IMR-90 (cell line): ENCODE measurements around the gene NIPBL. TPM values are rescaled to one million over a fixed set of nuclear protein-coding genes. Genes with fewer than 3 reads are reported as not detected.

Source experiments
- ATAC-seq: fragments of 200-7000 bp; cut with Tn5 transposase; 2 replicates; pipeline ENCODE4 v1.9.1; 2020; ENCODE audit warnings: low read depth, mild to moderate bottlenecking, moderate library complexity
- BruUV-seq: library from RNA; stranded (reverse); fragments of 400-500 nt; replicated peaks from 2 replicates; lab custom pipeline; 2021; lab: Mats Ljungman, UMichigan
- CTCF ChIA-PET: fragments of 300-600 bp; formaldehyde crosslinking; extraction: SDS; loops from one replicate; lab custom pipeline; 2021; ENCODE audit warnings: antibody characterized with exemption; lab: Yijun Ruan, JAX
- POLR2A ChIA-PET: fragments of 300-600 bp; sonication (Branson Sonifier 250); formaldehyde crosslinking; loops from one replicate; lab custom pipeline; 2022; ENCODE audit warnings: antibody characterized with exemption; ENCODE audit not compliant: unreplicated experiment; lab: Charles Lee
- DNase-seq: peaks from one replicate; pipeline ENCODE4 v3.0.0; 2013
- H2AFZ ChIP-seq: replicated peaks from 2 replicates; pipeline ENCODE3; 2013; ENCODE audit warnings: low read length, mild to moderate bottlenecking; ENCODE audit not compliant: poor library complexity
- H2AK5ac ChIP-seq: 2 replicates; pipeline ENCODE4 v1.6.1; 2013; ENCODE audit warnings: low read depth, low read length, inconsistent platforms
- H2AK9ac ChIP-seq: replicated peaks from 2 replicates; pipeline ENCODE3; 2013; ENCODE audit warnings: mild to moderate bottlenecking, low read depth, low read length, moderate library complexity; ENCODE audit not compliant: poor library complexity
- H2BK120ac ChIP-seq: 2 replicates; pipeline ENCODE4 v1.6.1; 2013; ENCODE audit warnings: low read depth, low read length, inconsistent platforms
- H2BK15ac ChIP-seq: 3 replicates; pipeline ENCODE4 v1.6.1; 2013; ENCODE audit warnings: low read depth, low read length, inconsistent platforms
- H2BK20ac ChIP-seq: 2 replicates; pipeline ENCODE4 v1.6.1; 2013; ENCODE audit warnings: low read depth, mild to moderate bottlenecking, inconsistent platforms, low read length, moderate library complexity
- H2BK5ac ChIP-seq: 2 replicates; pipeline ENCODE4 v1.6.1; 2013; ENCODE audit warnings: mild to moderate bottlenecking, low read depth, low read length, inconsistent platforms; ENCODE audit not compliant: poor library complexity, severe bottlenecking
- H3K14ac ChIP-seq: replicated peaks from 2 replicates; pipeline ENCODE4 v1.6.1; 2013; ENCODE audit warnings: low read depth, low read length, inconsistent platforms
- H3K18ac ChIP-seq: 2 replicates; pipeline ENCODE4 v1.6.1; 2013; ENCODE audit warnings: low read depth, low read length, control low read depth
- H3K23ac ChIP-seq: 2 replicates; pipeline ENCODE4 v1.6.1; 2013; ENCODE audit warnings: low read depth, low read length, inconsistent platforms
- H3K27ac ChIP-seq: 2 replicates; pipeline ENCODE4 v1.5.1; 2013; ENCODE audit warnings: mild to moderate bottlenecking, control low read depth, low read length; ENCODE audit not compliant: insufficient read depth
- H3K27me3 ChIP-seq: 2 replicates; pipeline ENCODE4 v1.6.1; 2013; ENCODE audit warnings: low read length; ENCODE audit not compliant: control insufficient read depth, insufficient read depth
- H3K36me3 ChIP-seq: 2 replicates; pipeline ENCODE4 v1.6.1; 2013; ENCODE audit warnings: low read length, mixed read lengths; ENCODE audit not compliant: control insufficient read depth, insufficient read depth
- H3K4ac ChIP-seq: 2 replicates; pipeline ENCODE4 v1.6.1; 2013; ENCODE audit warnings: low read depth, low read length, inconsistent platforms
- H3K4me1 ChIP-seq: 2 replicates; pipeline ENCODE4 v1.6.1; 2013; ENCODE audit warnings: low read length, mixed read lengths; ENCODE audit not compliant: control insufficient read depth, insufficient read depth
- H3K4me2 ChIP-seq: 2 replicates; pipeline ENCODE4 v1.6.1; 2013; ENCODE audit warnings: low read depth, mild to moderate bottlenecking, control low read depth, low read length, moderate library complexity
- H3K4me3 ChIP-seq: 2 replicates; pipeline ENCODE4 v1.5.1; 2013; ENCODE audit warnings: low read depth, mild to moderate bottlenecking, control low read depth, low read length, moderate library complexity; ENCODE audit not compliant: insufficient read depth
- H3K56ac ChIP-seq: 2 replicates; pipeline ENCODE4 v1.6.1; 2013; ENCODE audit warnings: low read length, inconsistent platforms; ENCODE audit not compliant: insufficient read depth; ENCODE audit errors: extremely low read depth
- H3K79me1 ChIP-seq, 2 experiments: 2 replicates each; pipeline ENCODE4 v1.6.1; 2013; ENCODE audit warnings: low read length in 2 of 2, inconsistent platforms in 1 of 2, low read depth in 1 of 2
- H3K9ac ChIP-seq: 2 replicates; pipeline ENCODE4 v1.6.1; 2013; ENCODE audit warnings: low read depth, low read length, control low read depth
- H3K9me1 ChIP-seq: 2 replicates; pipeline ENCODE4 v1.6.1; 2013; ENCODE audit warnings: low read length, inconsistent platforms; ENCODE audit not compliant: insufficient read depth
- H3K9me3 ChIP-seq: 2 replicates; pipeline ENCODE4 v1.6.1; 2013; ENCODE audit warnings: low read length; ENCODE audit not compliant: control insufficient read depth, insufficient read depth
- H4K20me1 ChIP-seq: 2 replicates; pipeline ENCODE4 v1.6.1; 2013; ENCODE audit warnings: low read length, inconsistent platforms; ENCODE audit not compliant: insufficient read depth
- H4K5ac ChIP-seq: 2 replicates; pipeline ENCODE4 v1.6.1; 2013; ENCODE audit warnings: mild to moderate bottlenecking, low read depth, low read length, control low read depth
- H4K8ac ChIP-seq, 2 experiments: 2 replicates each; pipeline ENCODE4 v1.6.1; 2013; ENCODE audit warnings: low read depth in 2 of 2, low read length in 2 of 2, control low read depth in 1 of 2, inconsistent platforms in 1 of 2
- H4K91ac ChIP-seq: 2 replicates; pipeline ENCODE4 v1.6.1; 2013; ENCODE audit warnings: low read depth, low read length, inconsistent platforms; ENCODE audit not compliant: insufficient read depth
- POLR2A ChIP-seq: IDR thresholded peaks from 2 replicates; pipeline ENCODE4 v1.6.1; 2012; ENCODE audit warnings: mild to moderate bottlenecking, low read depth, low read length
- WGBS, 2 experiments: methylation state at CpG; one replicate each; pipeline versions ENCODE4 v1.1.5 to v1.1.7; 2013; ENCODE audit warnings: missing lambda C conversion rate in 2 of 2; ENCODE audit not compliant: insufficient read length in 1 of 2; ENCODE audit errors: extremely low coverage in 2 of 2; 5-methylcytosine and 5-hydroxymethylcytosine counted together
- dilution Hi-C: fragments of 300-500 bp; cut with HindIII; formaldehyde crosslinking; loops from one replicate; pipeline ENCODE4 v1.14.3; 2018; ENCODE audit warnings: low sequenced_read_pairs; ENCODE audit not compliant: unreplicated experiment
- in situ Hi-C: fragments of 300-500 bp; cut with MboI; formaldehyde crosslinking; loops from 3 replicates; pipeline ENCODE4 v1.14.3; 2019; ENCODE audit warnings: low sequenced_read_pairs, inconsistent platforms, mixed read lengths
- intact Hi-C: fragments of 100-400 bp; cut with micrococcal nuclease; formaldehyde crosslinking; loops from 2 replicates; pipeline ENCODE4 v1.10.0; 2022
- polyA plus RNA-seq, 3 experiments: library from polyadenylated mRNA; depleted of rRNA; stranded (reverse); fragments of >200 nt; gene quantifications; 2 replicates each; pipeline ENCODE4 v1.2.3, GENCODE V29; 2012; ENCODE audit warnings: low replicate concordance in 1 of 3
- total RNA-seq: library from RNA; depleted of rRNA; stranded (reverse); fragments of >200 nt; gene quantifications from 2 replicates; pipeline ENCODE4 v1.2.3, GENCODE V29; 2012

Gene NIPBL
- total and polyA plus RNA-seq, 2 of the 4 experiments (the other 2 are of a cell fraction): 8.4 to 46.4 TPM

DNA sequence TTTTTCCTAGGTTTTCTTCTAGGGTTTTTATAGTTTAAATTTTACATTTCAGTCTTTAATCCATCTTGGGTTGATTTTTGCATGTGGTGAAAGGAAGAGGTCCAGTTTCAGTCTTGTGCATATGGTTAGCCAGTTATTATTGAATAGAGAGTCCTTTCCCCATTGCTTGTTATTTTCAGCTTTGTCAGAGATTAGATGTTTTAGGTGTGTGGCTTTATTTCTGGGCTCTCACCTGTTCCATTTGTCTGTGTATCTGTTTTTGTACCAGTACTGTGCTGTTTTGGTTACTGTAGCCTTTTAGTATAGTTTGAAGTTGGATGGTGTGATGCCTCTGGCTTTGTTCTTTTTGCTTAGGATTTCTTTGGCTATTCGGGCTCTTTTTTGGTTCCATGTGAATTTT is 25.8 kb downstream of the NIPBL start:
- Histone ChIP-seq H2BK5ac (no peak overlapping the region), H3K9me1 (peaks cover 4% of the 10 kb centered on the region; the same call in 1 of the 2 replicates), H3K27me3 (no peaks in the 10 kb centered on the region), H3K4me1 (peaks cover 5% of the 10 kb centered on the region; the same call in 1 of the 2 replicates), H2AK9ac (no peak overlapping the region), H3K27ac (no peak overlapping the region), H3K9ac (no peak overlapping the region), H4K5ac (no peak overlapping the region), H3K4me3 (no peak overlapping the region), H4K20me1 (peaks cover 75% of the 10 kb centered on the region), H3K4me2 (no peak overlapping the region), H3K18ac (no peak overlapping the region), H2BK120ac (no peak overlapping the region), H4K8ac (no peak overlapping the region), H2BK20ac (no peak overlapping the region), H3K79me1 (peaks cover 14 to 63% of the 10 kb centered on the region in 2 experiments; a peak in 3 of 4 replicates), H4K91ac (no peak overlapping the region), H2AFZ (no peak overlapping the region), H3K56ac (no peak overlapping the region), H3K36me3 (no peaks in the 10 kb centered on the region), H3K23ac (no peak overlapping the region), H2BK15ac (no peak overlapping the region), H3K14ac (no peak overlapping the region), H3K9me3 (no peaks in the 10 kb centered on the region), H3K4ac (no peak overlapping the region), H2AK5ac (no peak overlapping the region)
- ATAC-seq (no peak), DNase-seq (no peak)
- in situ Hi-C loops: no loop called here
- TF ChIP-seq POLR2A: no peak
- intact Hi-C loops: no loop called here
- dilution Hi-C loops: no loop called here
- POLR2A ChIA-PET: no interaction called here
- no TSS peak for BruUV-seq
- WGBS, 2 experiments: no CpG with 5 or more reads among the region's 1 CpG
- CTCF ChIA-PET: no interaction called here
